Loucy (cell line): ENCODE measurements around the gene ABHD6.

Experiments
- CTCF ChIP-seq: fragments of 200-600 bp; sonication (generic); conservative IDR thresholded peaks from 2 replicates; pipeline ENCODE4 v1.5.1; 2014; ENCODE audit warnings: mild to moderate bottlenecking, antibody characterized with exemption, low read length
- EZH2phosphoT487 ChIP-seq: fragments of 200-600 bp; IDR thresholded peaks from 2 replicates; pipeline ENCODE4 v1.6.1; 2018; ENCODE audit warnings: antibody characterized with exemption, mild to moderate bottlenecking, moderate library complexity, borderline replicate concordance

DNA sequence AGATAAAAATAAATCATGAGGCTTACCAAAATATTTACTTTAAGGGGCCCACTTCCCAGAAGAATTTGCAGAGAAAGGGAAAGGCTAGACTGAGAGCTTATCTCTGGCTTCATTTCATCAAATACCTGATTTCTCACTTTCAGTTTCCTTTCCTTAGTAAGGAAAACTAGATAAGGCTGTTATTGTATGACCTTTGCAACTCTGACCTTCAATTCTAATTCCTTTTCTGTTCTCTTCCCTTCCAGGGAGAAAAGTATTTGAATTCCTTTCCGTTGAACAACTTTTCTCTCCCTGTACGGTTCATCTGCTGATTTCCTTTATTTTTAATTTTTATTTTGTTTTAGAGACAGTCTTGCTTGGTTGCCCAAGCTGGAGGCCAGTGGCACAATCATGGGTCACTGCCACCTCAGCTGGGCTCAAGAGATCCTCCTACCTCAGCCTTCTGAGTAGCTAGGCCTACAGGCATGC is 88.0 kb downstream of the ABHD6 start:
- no peak for TF ChIP-seq CTCF
- no peak for TF ChIP-seq EZH2phosphoT487
